Fibroblast of lung (primary cell): ENCODE data around the gene NR2E1. TPM values are rescaled to one million over a fixed set of nuclear protein-coding genes. Genes with fewer than 3 reads are reported as not detected.

ENCODE experiments used
- DNase-seq, 2 donors: peaks; one replicate each; pipeline versions ENCODE4 v3.0.0 to v3.0.0-alpha.2; 2010; ENCODE audit warnings: low read depth in 2 of 2
- H2AFZ ChIP-seq: 2 replicates; pipeline ENCODE4 v1.5.1; 2012; ENCODE audit warnings: low read length, control low read depth, inconsistent platforms
- H3K27ac ChIP-seq: 2 replicates; pipeline ENCODE4 v1.5.1; 2011; ENCODE audit warnings: low read length, control low read depth; ENCODE audit not compliant: insufficient read depth
- H3K27me3 ChIP-seq: 2 replicates; pipeline ENCODE4 v1.5.1; 2011; ENCODE audit warnings: mild to moderate bottlenecking, low read length; ENCODE audit not compliant: control insufficient read depth, insufficient read depth
- H3K36me3 ChIP-seq: 2 replicates; pipeline ENCODE4 v1.5.1; 2011; ENCODE audit warnings: low read length; ENCODE audit not compliant: control insufficient read depth, insufficient read depth
- H3K4me1 ChIP-seq: 2 replicates; pipeline ENCODE4 v1.5.1; 2011; ENCODE audit warnings: low read length; ENCODE audit not compliant: control insufficient read depth, insufficient read depth; ENCODE audit errors: extremely low read depth
- H3K4me2 ChIP-seq: 2 replicates; pipeline ENCODE4 v1.5.1; 2011; ENCODE audit warnings: low read length, control low read depth; ENCODE audit not compliant: insufficient read depth; ENCODE audit errors: extremely low read depth
- H3K4me3 ChIP-seq, 4 experiments: fragments of 200-600 bp in 1 of 4; sonication (generic) in 1 of 4; replicated peaks in 1 of 4; 2 replicates each; pipeline ENCODE4 v1.5.1; 2011 to 2016; ENCODE audit warnings: low read length in 4 of 4, low read depth in 3 of 4, mild to moderate bottlenecking in 3 of 4, control low read depth in 2 of 4, inconsistent platforms in 1 of 4, mixed read lengths in 1 of 4; ENCODE audit not compliant: insufficient read depth in 1 of 4; ENCODE audit errors: control extremely low read depth in 1 of 4
- H3K79me2 ChIP-seq: 2 replicates; pipeline ENCODE4 v1.5.1; 2012; ENCODE audit warnings: mild to moderate bottlenecking, low read length, inconsistent platforms; ENCODE audit not compliant: control insufficient read depth, insufficient read depth
- H3K9ac ChIP-seq: 2 replicates; pipeline ENCODE4 v1.5.1; 2011; ENCODE audit warnings: mild to moderate bottlenecking, low read length, control low read depth; ENCODE audit not compliant: insufficient read depth
- H3K9me3 ChIP-seq: 2 replicates; pipeline ENCODE4 v1.5.1; 2012; ENCODE audit warnings: low read depth, low read length; ENCODE audit not compliant: control insufficient read depth, insufficient read depth
- H4K20me1 ChIP-seq: 2 replicates; pipeline ENCODE4 v1.5.1; 2011; ENCODE audit warnings: low read length; ENCODE audit not compliant: control insufficient read depth, insufficient read depth; ENCODE audit errors: extremely low read depth
- EZH2 ChIP-seq: IDR thresholded peaks from 2 replicates; pipeline ENCODE4 v1.5.1; 2012; ENCODE audit warnings: low read length, control low read depth, mild to moderate bottlenecking; ENCODE audit errors: missing control alignments
- polyA plus RNA-seq, 2 donors: library from polyadenylated mRNA; depleted of rRNA in 1 of 2; stranded (reverse) in 1 of 2; unstranded in 1 of 2; fragments of >200 nt; gene quantifications; 2 replicates each; pipeline ENCODE4 v1.2.1, GENCODE V29; 2011 to 2012; ENCODE audit warnings: missing spikeins in 1 of 2
- total RNA-seq: library from RNA; depleted of rRNA; stranded (reverse); fragments of >200 nt; gene quantifications from 2 replicates; pipeline ENCODE4 v1.2.1, GENCODE V29; 2014
- TF ChIP-seq, protein P1 (sequence below), 2 donors: IDR thresholded peaks in 1 of 2; conservative IDR thresholded peaks in 1 of 2; 1 replicate in 1 of 2; 2 replicates in 1 of 2; pipeline ENCODE4 v1.5.1; 2011 to 2012; ENCODE audit warnings: low read length in 2 of 2, control low read depth in 1 of 2, inconsistent platforms in 1 of 2, low read depth in 1 of 2, mild to moderate bottlenecking in 1 of 2

NR2E1 gene
- total and polyA plus RNA-seq, 2 donors (not counting 1 experiment from before 2014, with no cell fraction given) = not detected

DNA sequence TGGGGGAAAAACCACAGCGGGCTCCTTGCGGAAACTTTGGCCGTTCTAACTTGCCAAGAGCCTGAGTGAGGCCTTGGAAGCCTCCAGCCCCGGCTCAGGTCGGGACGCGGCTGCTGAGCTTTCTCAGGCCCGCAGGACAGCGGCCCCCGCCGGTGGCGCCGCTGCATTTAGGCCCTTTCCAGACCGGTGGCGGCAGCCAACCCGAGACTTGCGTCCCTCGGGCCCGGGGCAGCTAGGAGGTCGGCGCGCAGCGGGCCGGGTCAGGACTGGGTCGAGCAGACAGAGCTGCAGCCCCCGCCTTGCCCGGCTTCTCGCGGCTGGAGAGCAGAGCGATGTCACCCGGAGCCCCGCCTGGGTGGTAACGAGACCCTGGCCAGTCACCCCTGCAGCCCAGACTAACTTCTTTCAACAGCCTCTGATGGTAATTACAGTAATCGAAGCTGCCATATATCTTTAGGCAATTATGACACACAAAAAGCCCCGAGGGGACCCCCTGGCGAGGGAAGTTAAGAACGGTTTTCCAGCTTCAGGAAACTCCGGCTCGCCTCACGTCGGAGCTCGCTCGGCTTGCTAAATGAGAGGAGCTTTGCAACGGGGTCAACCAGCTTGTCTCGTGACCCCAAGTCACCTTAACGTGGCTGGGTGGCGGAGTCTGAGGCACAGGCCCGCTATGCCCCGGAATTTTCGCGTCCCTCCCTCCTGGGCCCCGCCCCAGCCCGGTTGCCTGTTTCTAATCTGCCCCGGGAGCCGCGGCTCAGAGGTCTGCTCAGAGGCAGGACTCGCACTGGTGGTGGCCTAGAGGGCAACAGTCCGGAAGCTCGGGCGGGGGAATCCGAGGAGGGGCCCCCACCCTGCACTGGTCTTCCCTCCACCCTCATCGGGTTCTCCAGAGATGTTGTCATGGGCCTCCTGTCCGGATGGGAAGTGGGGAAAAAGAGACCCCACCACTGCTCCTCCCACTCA lies 3.0 kb downstream of the NR2E1 start:
- H3K79me2 ChIP-seq = no peaks in the 10 kb centered on the region
- peak in 1 of 2 donors; percentile 38 for DNase-seq
- H3K9me3 ChIP-seq = no peaks in the 10 kb centered on the region
- H4K20me1 ChIP-seq = no peaks in the 10 kb centered on the region
- H2AFZ ChIP-seq = no peak overlapping the region
- no peak overlapping the region for H3K9ac ChIP-seq
- no peaks in the 10 kb centered on the region for H3K4me1 ChIP-seq
- no peak overlapping the region for H3K4me3 ChIP-seq
- peaks cover 87% of the 10 kb centered on the region for H3K27me3 ChIP-seq
- no peak overlapping the region for H3K27ac ChIP-seq
- H3K4me2 ChIP-seq = no peak overlapping the region
- no peaks in the 10 kb centered on the region for H3K36me3 ChIP-seq
- no peak for TF ChIP-seq EZH2
- TF ChIP-seq, protein P1, sequence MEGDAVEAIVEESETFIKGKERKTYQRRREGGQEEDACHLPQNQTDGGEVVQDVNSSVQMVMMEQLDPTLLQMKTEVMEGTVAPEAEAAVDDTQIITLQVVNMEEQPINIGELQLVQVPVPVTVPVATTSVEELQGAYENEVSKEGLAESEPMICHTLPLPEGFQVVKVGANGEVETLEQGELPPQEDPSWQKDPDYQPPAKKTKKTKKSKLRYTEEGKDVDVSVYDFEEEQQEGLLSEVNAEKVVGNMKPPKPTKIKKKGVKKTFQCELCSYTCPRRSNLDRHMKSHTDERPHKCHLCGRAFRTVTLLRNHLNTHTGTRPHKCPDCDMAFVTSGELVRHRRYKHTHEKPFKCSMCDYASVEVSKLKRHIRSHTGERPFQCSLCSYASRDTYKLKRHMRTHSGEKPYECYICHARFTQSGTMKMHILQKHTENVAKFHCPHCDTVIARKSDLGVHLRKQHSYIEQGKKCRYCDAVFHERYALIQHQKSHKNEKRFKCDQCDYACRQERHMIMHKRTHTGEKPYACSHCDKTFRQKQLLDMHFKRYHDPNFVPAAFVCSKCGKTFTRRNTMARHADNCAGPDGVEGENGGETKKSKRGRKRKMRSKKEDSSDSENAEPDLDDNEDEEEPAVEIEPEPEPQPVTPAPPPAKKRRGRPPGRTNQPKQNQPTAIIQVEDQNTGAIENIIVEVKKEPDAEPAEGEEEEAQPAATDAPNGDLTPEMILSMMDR (conservative IDR thresholded peaks at IDR 0.05 in 1 of 2, IDR thresholded peaks at IDR 0.05 in 1 of 2; ENCODE audit: low read depth in 1 of 2, low read length in 2 of 2) = no peak

DNA sequence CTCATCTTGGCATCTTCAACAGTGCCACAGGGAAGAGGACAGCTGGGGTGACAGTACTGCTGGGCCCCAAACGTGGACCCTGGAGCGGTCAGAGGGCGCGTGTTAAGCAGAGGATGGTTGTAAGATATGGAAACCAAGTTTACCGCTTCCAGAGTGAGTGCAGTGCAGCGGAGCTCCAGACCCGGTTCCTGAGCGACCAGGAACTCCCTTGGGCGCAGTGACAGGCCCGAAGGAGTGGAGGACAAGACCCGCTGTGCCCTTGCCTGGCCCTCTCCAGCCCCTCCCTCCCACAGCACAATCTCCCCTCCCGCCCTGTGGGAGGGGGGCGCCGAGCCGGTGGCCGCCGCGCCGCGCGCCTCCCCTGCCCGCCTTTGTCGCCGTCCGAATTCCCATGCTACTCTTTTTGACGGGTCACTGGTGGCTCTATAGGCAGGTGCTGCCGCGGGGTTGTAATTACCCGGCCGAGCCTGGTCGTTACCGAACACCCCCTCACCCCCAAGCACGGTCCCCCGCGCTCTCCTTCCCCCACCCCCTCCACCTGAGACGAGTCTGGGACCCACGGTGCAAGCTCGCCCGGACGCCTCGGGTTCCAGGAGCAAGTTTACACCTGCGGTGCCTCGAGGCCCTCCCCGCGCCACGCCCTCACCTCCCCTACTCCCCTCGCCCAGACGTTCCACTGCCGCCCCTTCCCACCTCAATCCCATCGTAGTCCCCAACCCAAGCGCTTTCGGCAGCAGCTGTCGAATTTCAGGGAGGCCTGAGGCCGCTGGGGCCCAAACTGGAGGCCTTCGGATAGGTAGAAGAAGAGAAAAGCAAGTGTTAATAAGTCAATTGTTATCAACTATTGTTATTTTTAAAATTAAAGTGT lies 3.9 kb downstream of the NR2E1 start:
- Histone ChIP-seq H3K79me2 (no peaks in the 10 kb centered on the region), H3K27me3 (peaks cover 87% of the 10 kb centered on the region), H3K4me2 (no peak overlapping the region), H3K9ac (no peak overlapping the region), H3K4me3 (no peak overlapping the region), H3K4me1 (no peaks in the 10 kb centered on the region), H3K27ac (no peak overlapping the region), H2AFZ (no peak overlapping the region), H3K9me3 (no peaks in the 10 kb centered on the region), H4K20me1 (no peaks in the 10 kb centered on the region), H3K36me3 (no peaks in the 10 kb centered on the region)
- TF ChIP-seq, protein P1 (conservative IDR thresholded peaks at IDR 0.05 in 1 of 2, IDR thresholded peaks at IDR 0.05 in 1 of 2; ENCODE audit: low read depth in 1 of 2, low read length in 2 of 2) = no peak
- peak; percentile 91 for TF ChIP-seq EZH2
- DNase-seq = no peak
